GM12878 (cell line): ENCODE data around the gene PTPN12. TPM values are rescaled to one million over a fixed set of nuclear protein-coding genes. Genes with fewer than 3 reads are reported as not detected.

ENCODE experiments used
- ATAC-seq: fragments of 200-7000 bp; cut with Tn5 transposase; 3 replicates; pipeline ENCODE4 v1.9.1; 2020; ENCODE audit warnings: mild to moderate bottlenecking, moderate library complexity
- BruUV-seq: library from RNA; stranded (reverse); fragments of 400-500 nt; replicated peaks from 2 replicates; lab custom pipeline; 2021; lab: Mats Ljungman, UMichigan
- CTCF ChIA-PET: fragments of 300-600 bp; sonication (Branson Sonifier 250); formaldehyde crosslinking; extraction: SDS; loops from one replicate; lab custom pipeline; 2021; ENCODE audit warnings: inconsistent platforms; lab: Yijun Ruan, JAX
- POLR2A ChIA-PET: fragments of 350-600 bp; formaldehyde crosslinking; extraction: SDS; loops from one replicate; lab custom pipeline; 2021; ENCODE audit warnings: inconsistent platforms; lab: Charles Lee
- RAD21 ChIA-PET: fragments of 300-600 bp; sonication (Branson Sonifier 250); formaldehyde crosslinking; loops from one replicate; lab custom pipeline; 2023; ENCODE audit warnings: antibody characterized with exemption; ENCODE audit not compliant: unreplicated experiment; lab: Charles Lee
- SMC1A ChIA-PET: fragments of 300-600 bp; sonication (Branson Sonifier 250); formaldehyde crosslinking; loops from one replicate; lab custom pipeline; 2023; ENCODE audit not compliant: unreplicated experiment, uncharacterized antibody; lab: Charles Lee
- DNase-seq: peaks from one replicate; pipeline ENCODE4 v3.0.0-alpha.2; 2011; ENCODE audit warnings: low read depth, low spot score
- FAIRE-seq: peaks from 3 replicates; lab custom pipeline; 2011; peaks lifted over from hg19 to GRCh38; lab: Jason Lieb, UNC
- H2AFZ ChIP-seq: 2 replicates; pipeline ENCODE4 v1.6.0; 2011; ENCODE audit warnings: low read depth, low read length, control low read depth; ENCODE audit not compliant: control insufficient read depth
- H3K27ac ChIP-seq: 2 replicates; pipeline ENCODE4 v1.5.1; 2011; ENCODE audit warnings: control low read depth; ENCODE audit not compliant: control insufficient read depth, insufficient read depth
- H3K27me3 ChIP-seq, 2 experiments: replicated peaks in 1 of 2; 2 replicates each; pipeline versions ENCODE4 v1.6.0 to v1.6.1; 2011; ENCODE audit warnings: low read length in 1 of 2; ENCODE audit not compliant: control insufficient read depth in 2 of 2, insufficient read depth in 2 of 2
- H3K36me3 ChIP-seq, 2 experiments: 2 replicates each; pipeline ENCODE4 v1.5.1; 2011; ENCODE audit warnings: low read length in 1 of 2; ENCODE audit not compliant: control insufficient read depth in 2 of 2, insufficient read depth in 2 of 2
- H3K4me1 ChIP-seq: 2 replicates; pipeline ENCODE4 v1.6.1; 2011; ENCODE audit warnings: mild to moderate bottlenecking, low read length, moderate library complexity, mixed read lengths; ENCODE audit not compliant: control insufficient read depth, insufficient read depth
- H3K4me2 ChIP-seq: 2 replicates; pipeline ENCODE4 v1.6.0; 2011; ENCODE audit warnings: control low read depth; ENCODE audit not compliant: control insufficient read depth, insufficient read depth
- H3K4me3 ChIP-seq: fragments of 200-600 bp; sonication (generic); 2 replicates; pipeline ENCODE4 v1.5.1; 2016
- H3K79me2 ChIP-seq: 2 replicates; pipeline ENCODE4 v1.6.0; 2011; ENCODE audit warnings: low read length; ENCODE audit not compliant: control insufficient read depth, insufficient read depth
- H3K9ac ChIP-seq: 2 replicates; pipeline ENCODE4 v1.8.0; 2011; ENCODE audit warnings: low read length, control low read depth, mixed read lengths; ENCODE audit not compliant: control insufficient read depth, insufficient read depth
- H3K9me3 ChIP-seq: replicated peaks from 3 replicates; pipeline ENCODE4 v1.5.1; 2011; ENCODE audit warnings: mild to moderate bottlenecking, low read length; ENCODE audit not compliant: control insufficient read depth, insufficient read depth
- H4K20me1 ChIP-seq: 2 replicates; pipeline ENCODE4 v1.6.0; 2011; ENCODE audit not compliant: control insufficient read depth, insufficient read depth
- BACH1 ChIP-seq: fragments of 450-650 bp; IDR thresholded peaks from 2 replicates; pipeline ENCODE4 v1.6.1; 2017; ENCODE audit warnings: mild to moderate bottlenecking, borderline replicate concordance
- CREB1 ChIP-seq: IDR thresholded peaks from 2 replicates; pipeline ENCODE4 v1.6.1; 2012; ENCODE audit warnings: low read depth, mild to moderate bottlenecking, inconsistent platforms
- CREM ChIP-seq: IDR thresholded peaks from 2 replicates; pipeline ENCODE4 v1.6.1; 2014; ENCODE audit warnings: antibody characterized with exemption, low read depth
- DPF2 ChIP-seq: fragments of 450-650 bp; IDR thresholded peaks from 2 replicates; pipeline ENCODE4 v1.6.1; 2017; ENCODE audit warnings: mild to moderate bottlenecking
- JUND ChIP-seq: IDR thresholded peaks from 2 replicates; pipeline ENCODE4 v1.6.1; 2012; ENCODE audit warnings: low read depth, mild to moderate bottlenecking, low read length, improper control_type of control experiment, moderate library complexity
- KAT2A ChIP-seq: conservative IDR thresholded peaks from 2 replicates; pipeline ENCODE4 v1.6.1; 2011; ENCODE audit warnings: low read depth, low read length; ENCODE audit not compliant: control insufficient read depth
- NFYB ChIP-seq: IDR thresholded peaks from 2 replicates; pipeline ENCODE4 v1.6.1; 2011; ENCODE audit warnings: low read depth, mild to moderate bottlenecking, low read length, improper control_type of control experiment, moderate library complexity; ENCODE audit not compliant: insufficient read depth
- in situ Hi-C: fragments of 300-500 bp; cut with MboI; formaldehyde crosslinking; loops from 9 replicates; pipeline ENCODE4 v1.14.3; 2018; ENCODE audit warnings: mixed read lengths
- intact Hi-C: fragments of 100-400 bp; cut with micrococcal nuclease; formaldehyde crosslinking; loops from one replicate; pipeline ENCODE4 v1.14.2; 2022; ENCODE audit not compliant: unreplicated experiment
- polyA plus RNA-seq, 11 experiments: library from polyadenylated mRNA; depleted of rRNA in 4 of 11; unstranded in 6 of 11; stranded (reverse) in 5 of 11; fragments of >200 nt; fragmentation: Nextera tagmentation in 4 of 11; fragmentation: Illumina TruSeq in 1 of 11; extraction: Ambion mirVana in 4 of 11; extraction: Trizol in 1 of 11; gene quantifications; 1 replicate in 1 of 11; 2 replicates in 10 of 11; pipeline versions ENCODE4 v1.2.1 to v1.2.3, GENCODE V29; 2011 to 2016; ENCODE audit warnings: inconsistent platforms in 2 of 11, missing spikeins in 2 of 11, low read depth in 1 of 11
- total RNA-seq, 4 experiments: library from RNA; depleted of rRNA in 3 of 4; stranded (reverse); fragments of >200 nt in 3 of 4; fragmentation: Illumina TruSeq in 1 of 4; extraction: Trizol in 1 of 4; gene quantifications; 2 replicates each; pipeline versions ENCODE4 v1.2.1 to v1.2.3, GENCODE V29; 2013 to 2021
- TF ChIP-seq, protein P1 (sequence below): IDR thresholded peaks from 2 replicates; pipeline ENCODE4 v1.6.1; 2012; ENCODE audit warnings: low read depth, low read length, improper control_type of control experiment
- TF ChIP-seq, protein P2 (sequence below): fragments of 450-650 bp; IDR thresholded peaks from 2 replicates; pipeline ENCODE4 v1.6.1; 2017; ENCODE audit warnings: mild to moderate bottlenecking
- TF ChIP-seq, protein P3 (sequence below): IDR thresholded peaks from 2 replicates; pipeline ENCODE4 v1.6.1; 2012; ENCODE audit warnings: mild to moderate bottlenecking, low read depth, low read length
- TF ChIP-seq, protein P4 (sequence below): fragments of 450-650 bp; IDR thresholded peaks from 2 replicates; pipeline ENCODE4 v1.6.1; 2018; ENCODE audit warnings: borderline replicate concordance, mild to moderate bottlenecking; ENCODE audit not compliant: partially characterized antibody

PTPN12 gene
- total and polyA plus RNA-seq, 10 of the 15 experiments (the other 5 are each of a cell fraction or from before 2014, with no cell fraction given), result 6.6 to 52.9 (median 17.4) TPM

DNA sequence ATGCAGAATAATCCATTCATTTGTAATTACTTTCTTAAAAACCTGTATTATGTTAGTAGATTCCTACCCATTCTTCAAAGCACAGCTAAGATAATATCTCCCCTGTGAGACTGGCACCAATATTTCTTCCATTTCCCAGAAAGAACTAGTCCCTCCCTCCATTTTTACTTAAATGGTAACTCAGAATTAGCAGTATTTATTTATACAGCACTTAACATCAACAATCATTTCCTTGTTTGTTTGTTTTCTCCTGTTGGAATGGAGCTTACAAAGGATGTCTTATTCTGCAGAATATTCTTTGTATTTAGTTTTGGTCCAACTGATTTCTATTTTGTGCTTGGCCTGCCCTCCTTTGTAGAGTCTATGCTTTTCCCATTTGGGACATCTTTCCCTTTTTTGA is 32.1 kb upstream of the PTPN12 start:
- Histone ChIP-seq H3K27me3 (no peaks in the 10 kb centered on the region), H4K20me1 (no peaks in the 10 kb centered on the region), H3K4me1 (no peaks in the 10 kb centered on the region), H3K9ac (no peak overlapping the region), H3K36me3 (no peaks in the 10 kb centered on the region), H3K4me2 (no peak overlapping the region), H3K9me3 (no peaks in the 10 kb centered on the region), H3K4me3 (no peak overlapping the region), H2AFZ (no peak overlapping the region), H3K27ac (no peak overlapping the region), H3K79me2 (no peaks in the 10 kb centered on the region)
- ATAC-seq, result no peak
- TF ChIP-seq, protein P1, sequence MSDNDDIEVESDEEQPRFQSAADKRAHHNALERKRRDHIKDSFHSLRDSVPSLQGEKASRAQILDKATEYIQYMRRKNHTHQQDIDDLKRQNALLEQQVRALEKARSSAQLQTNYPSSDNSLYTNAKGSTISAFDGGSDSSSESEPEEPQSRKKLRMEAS, result no peak
- no peak for TF ChIP-seq DPF2
- TF ChIP-seq, protein P2, sequence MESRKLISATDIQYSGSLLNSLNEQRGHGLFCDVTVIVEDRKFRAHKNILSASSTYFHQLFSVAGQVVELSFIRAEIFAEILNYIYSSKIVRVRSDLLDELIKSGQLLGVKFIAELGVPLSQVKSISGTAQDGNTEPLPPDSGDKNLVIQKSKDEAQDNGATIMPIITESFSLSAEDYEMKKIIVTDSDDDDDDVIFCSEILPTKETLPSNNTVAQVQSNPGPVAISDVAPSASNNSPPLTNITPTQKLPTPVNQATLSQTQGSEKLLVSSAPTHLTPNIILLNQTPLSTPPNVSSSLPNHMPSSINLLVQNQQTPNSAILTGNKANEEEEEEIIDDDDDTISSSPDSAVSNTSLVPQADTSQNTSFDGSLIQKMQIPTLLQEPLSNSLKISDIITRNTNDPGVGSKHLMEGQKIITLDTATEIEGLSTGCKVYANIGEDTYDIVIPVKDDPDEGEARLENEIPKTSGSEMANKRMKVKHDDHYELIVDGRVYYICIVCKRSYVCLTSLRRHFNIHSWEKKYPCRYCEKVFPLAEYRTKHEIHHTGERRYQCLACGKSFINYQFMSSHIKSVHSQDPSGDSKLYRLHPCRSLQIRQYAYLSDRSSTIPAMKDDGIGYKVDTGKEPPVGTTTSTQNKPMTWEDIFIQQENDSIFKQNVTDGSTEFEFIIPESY, result no peak
- no peak for TF ChIP-seq KAT2A
- TF ChIP-seq, protein P3, sequence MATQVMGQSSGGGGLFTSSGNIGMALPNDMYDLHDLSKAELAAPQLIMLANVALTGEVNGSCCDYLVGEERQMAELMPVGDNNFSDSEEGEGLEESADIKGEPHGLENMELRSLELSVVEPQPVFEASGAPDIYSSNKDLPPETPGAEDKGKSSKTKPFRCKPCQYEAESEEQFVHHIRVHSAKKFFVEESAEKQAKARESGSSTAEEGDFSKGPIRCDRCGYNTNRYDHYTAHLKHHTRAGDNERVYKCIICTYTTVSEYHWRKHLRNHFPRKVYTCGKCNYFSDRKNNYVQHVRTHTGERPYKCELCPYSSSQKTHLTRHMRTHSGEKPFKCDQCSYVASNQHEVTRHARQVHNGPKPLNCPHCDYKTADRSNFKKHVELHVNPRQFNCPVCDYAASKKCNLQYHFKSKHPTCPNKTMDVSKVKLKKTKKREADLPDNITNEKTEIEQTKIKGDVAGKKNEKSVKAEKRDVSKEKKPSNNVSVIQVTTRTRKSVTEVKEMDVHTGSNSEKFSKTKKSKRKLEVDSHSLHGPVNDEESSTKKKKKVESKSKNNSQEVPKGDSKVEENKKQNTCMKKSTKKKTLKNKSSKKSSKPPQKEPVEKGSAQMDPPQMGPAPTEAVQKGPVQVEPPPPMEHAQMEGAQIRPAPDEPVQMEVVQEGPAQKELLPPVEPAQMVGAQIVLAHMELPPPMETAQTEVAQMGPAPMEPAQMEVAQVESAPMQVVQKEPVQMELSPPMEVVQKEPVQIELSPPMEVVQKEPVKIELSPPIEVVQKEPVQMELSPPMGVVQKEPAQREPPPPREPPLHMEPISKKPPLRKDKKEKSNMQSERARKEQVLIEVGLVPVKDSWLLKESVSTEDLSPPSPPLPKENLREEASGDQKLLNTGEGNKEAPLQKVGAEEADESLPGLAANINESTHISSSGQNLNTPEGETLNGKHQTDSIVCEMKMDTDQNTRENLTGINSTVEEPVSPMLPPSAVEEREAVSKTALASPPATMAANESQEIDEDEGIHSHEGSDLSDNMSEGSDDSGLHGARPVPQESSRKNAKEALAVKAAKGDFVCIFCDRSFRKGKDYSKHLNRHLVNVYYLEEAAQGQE, result no peak
- no peak for TF ChIP-seq CREB1
- TF ChIP-seq, protein P4, sequence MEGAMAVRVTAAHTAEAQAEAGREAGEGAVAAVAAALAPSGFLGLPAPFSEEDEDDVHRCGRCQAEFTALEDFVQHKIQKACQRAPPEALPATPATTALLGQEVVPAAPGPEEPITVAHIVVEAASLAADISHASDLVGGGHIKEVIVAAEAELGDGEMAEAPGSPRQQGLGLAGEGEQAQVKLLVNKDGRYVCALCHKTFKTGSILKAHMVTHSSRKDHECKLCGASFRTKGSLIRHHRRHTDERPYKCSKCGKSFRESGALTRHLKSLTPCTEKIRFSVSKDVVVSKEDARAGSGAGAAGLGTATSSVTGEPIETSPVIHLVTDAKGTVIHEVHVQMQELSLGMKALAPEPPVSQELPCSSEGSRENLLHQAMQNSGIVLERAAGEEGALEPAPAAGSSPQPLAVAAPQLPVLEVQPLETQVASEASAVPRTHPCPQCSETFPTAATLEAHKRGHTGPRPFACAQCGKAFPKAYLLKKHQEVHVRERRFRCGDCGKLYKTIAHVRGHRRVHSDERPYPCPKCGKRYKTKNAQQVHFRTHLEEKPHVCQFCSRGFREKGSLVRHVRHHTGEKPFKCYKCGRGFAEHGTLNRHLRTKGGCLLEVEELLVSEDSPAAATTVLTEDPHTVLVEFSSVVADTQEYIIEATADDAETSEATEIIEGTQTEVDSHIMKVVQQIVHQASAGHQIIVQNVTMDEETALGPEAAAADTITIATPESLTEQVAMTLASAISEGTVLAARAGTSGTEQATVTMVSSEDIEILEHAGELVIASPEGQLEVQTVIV, result no peak
- TF ChIP-seq BACH1, result no peak
- no peak for TF ChIP-seq CREM
- TF ChIP-seq JUND, result no peak
- TF ChIP-seq NFYB, result no peak
- in situ Hi-C loops (no loop called here), intact Hi-C loops (no loop called here)
- SMC1A ChIA-PET, result interaction anchor here (0.6 to 1.6 kb wide), 4 partner anchors 20 to 41 kb away, joined by 3 to 4 read pairs (median 4); no protein-coding TSS in a partner anchor
- RAD21 ChIA-PET, result interaction anchor here (0.6 kb wide), 1 partner anchor 1252 kb away, joined by 6 read pairs; no protein-coding TSS in a partner anchor
- BruUV-seq, result no TSS peak
- CTCF ChIA-PET, result interaction anchor here (1.3 to 1.6 kb wide), 2 partner anchors 10 to 54 kb away, joined by 3 to 4 read pairs; no protein-coding TSS in a partner anchor
- POLR2A ChIA-PET, result interaction anchor here (0.5 kb wide), 1 partner anchor 94 kb away, joined by 3 read pairs; no protein-coding TSS in a partner anchor
- DNase-seq, result no peak
- no peak for FAIRE-seq
